ENCODE data around the gene PDE8B.

- TF ChIP-seq CTCF (IDR thresholded peaks at IDR 0.05), result no peak
- TF ChIP-seq POLR2A (IDR thresholded peaks at IDR 0.05), result no peak
- TF ChIP-seq POLR2AphosphoS5 (IDR thresholded peaks at IDR 0.05), result no peak
Observed at GRCh38 chr5:77214151-77214550, 3.7 kb downstream of the PDE8B start.

Data from sigmoid colon (tissue), 4 donors.